HUES48 (cell line): ENCODE results near the gene MTA3.

ENCODE experiments used
- H3K27ac ChIP-seq: one replicate; pipeline ENCODE4 v1.7.0; 2013; ENCODE audit warnings: low read depth, low read length, inconsistent platforms
- H3K27me3 ChIP-seq: 2 replicates; pipeline ENCODE4 v1.6.1; 2013; ENCODE audit warnings: mild to moderate bottlenecking, low read length; ENCODE audit not compliant: control insufficient read depth, insufficient read depth
- H3K36me3 ChIP-seq: 2 replicates; pipeline ENCODE4 v1.6.1; 2013; ENCODE audit warnings: low read length; ENCODE audit not compliant: control insufficient read depth, insufficient read depth
- H3K4me1 ChIP-seq: 2 replicates; pipeline ENCODE4 v1.6.1; 2013; ENCODE audit warnings: mild to moderate bottlenecking, low read length; ENCODE audit not compliant: control insufficient read depth, insufficient read depth
- H3K4me3 ChIP-seq: 2 replicates; pipeline ENCODE4 v1.5.1; 2013; ENCODE audit warnings: mild to moderate bottlenecking, low read depth, low read length
- H3K9ac ChIP-seq: 2 replicates; pipeline ENCODE4 v1.6.1; 2013; ENCODE audit warnings: mild to moderate bottlenecking, low read depth, low read length, moderate library complexity
- H3K9me3 ChIP-seq: 2 replicates; pipeline ENCODE4 v1.6.1; 2013; ENCODE audit warnings: low read length; ENCODE audit not compliant: control insufficient read depth, insufficient read depth

The MTA3 gene

DNA sequence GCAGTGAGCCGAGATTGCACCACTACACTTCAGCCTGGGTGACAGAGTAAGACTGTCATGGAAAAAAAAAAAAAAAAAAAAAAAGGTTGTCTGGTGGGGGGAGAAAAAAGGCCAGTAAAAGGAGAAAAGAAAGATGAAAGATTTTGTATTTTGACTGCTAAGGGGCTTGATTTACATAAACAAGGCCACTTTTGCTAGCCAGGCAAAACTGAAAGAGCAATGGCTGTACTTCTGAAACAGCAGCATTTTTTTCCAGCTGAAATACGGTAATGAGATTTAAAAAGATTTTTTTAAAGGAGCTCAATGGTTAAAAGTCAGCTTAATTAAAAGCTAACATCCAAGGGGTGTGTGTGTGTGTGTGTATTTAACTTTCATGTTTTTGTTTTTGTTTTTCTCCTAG, 206.8 kb downstream of the MTA3 start:
- Histone ChIP-seq H3K4me1 (peaks cover 20% of the 10 kb centered on the region), H3K27ac (no peak overlapping the region), H3K4me3 (no peak overlapping the region), H3K36me3 (no peaks in the 10 kb centered on the region), H3K9ac (no peak overlapping the region), H3K27me3 (no peaks in the 10 kb centered on the region), H3K9me3 (peaks cover 19% of the 10 kb centered on the region)

GRCh38 chr2:42775810-42776209, 207.4 kb downstream of the MTA3 start:
- Histone ChIP-seq H3K27ac (no peak overlapping the region), H3K4me1 (peaks cover 20% of the 10 kb centered on the region), H3K9ac (no peak overlapping the region), H3K4me3 (no peak overlapping the region), H3K36me3 (no peaks in the 10 kb centered on the region), H3K27me3 (no peaks in the 10 kb centered on the region), H3K9me3 (peaks cover 23% of the 10 kb centered on the region)

DNA sequence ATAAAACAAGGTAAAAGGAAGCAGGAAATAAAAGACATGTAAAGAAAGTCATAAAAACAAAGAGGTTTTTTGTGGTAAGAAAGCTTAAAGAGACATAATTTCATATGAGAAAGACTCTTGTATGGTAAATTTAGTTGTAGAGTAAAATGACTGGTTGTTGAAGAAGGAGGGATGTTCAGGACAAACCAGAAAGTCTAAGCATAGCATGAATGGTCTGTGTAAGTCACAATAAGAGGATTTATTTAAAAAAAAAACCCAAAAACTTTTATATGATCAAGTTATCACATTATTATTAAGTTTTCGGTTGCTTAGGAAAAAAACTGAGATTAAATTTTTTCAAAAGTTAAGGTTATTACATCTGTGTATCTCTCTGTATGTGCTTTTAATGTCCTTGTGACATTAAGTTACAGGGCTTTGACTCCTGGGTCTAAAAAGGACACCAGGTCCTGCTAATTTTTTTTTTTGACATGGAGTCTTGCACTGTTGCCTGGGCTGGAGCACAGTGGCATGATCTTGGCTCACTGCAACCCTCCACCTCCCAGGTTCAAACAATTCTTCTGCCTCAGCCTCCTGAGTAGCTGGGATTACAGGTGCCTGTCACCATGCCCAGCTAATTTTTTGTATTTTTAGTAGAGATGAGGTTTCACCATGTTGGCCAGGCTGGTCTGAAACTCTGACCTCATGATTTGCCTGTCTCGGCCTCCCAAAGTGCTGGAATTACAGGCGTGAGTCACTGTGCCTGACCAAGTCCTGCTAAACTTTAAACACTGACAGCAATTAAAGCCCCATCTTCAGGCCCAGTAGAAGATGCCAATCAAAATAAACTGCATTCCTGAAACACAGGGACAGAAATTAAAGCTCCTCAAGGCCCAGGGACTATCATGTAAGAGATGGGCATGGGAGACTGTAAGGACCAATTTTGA, 209.7 kb downstream of the MTA3 start:
- H3K4me3 ChIP-seq: no peak overlapping the region
- H3K36me3 ChIP-seq: no peaks in the 10 kb centered on the region
- peaks cover 29% of the 10 kb centered on the region for H3K9me3 ChIP-seq
- H3K9ac ChIP-seq: no peak overlapping the region
- no peaks in the 10 kb centered on the region for H3K27me3 ChIP-seq
- H3K27ac ChIP-seq: no peak overlapping the region
- H3K4me1 ChIP-seq: peaks cover 14% of the 10 kb centered on the region

- peaks cover 29% of the 10 kb centered on the region for H3K9me3 ChIP-seq
- H3K4me3 ChIP-seq: no peak overlapping the region
- H3K9ac ChIP-seq: no peak overlapping the region
- H3K27ac ChIP-seq: no peak overlapping the region
- no peaks in the 10 kb centered on the region for H3K27me3 ChIP-seq
- no peaks in the 10 kb centered on the region for H3K4me1 ChIP-seq
- H3K36me3 ChIP-seq: no peaks in the 10 kb centered on the region
Observed at GRCh38 chr2:42781181-42781580, 212.7 kb downstream of the MTA3 start.

DNA sequence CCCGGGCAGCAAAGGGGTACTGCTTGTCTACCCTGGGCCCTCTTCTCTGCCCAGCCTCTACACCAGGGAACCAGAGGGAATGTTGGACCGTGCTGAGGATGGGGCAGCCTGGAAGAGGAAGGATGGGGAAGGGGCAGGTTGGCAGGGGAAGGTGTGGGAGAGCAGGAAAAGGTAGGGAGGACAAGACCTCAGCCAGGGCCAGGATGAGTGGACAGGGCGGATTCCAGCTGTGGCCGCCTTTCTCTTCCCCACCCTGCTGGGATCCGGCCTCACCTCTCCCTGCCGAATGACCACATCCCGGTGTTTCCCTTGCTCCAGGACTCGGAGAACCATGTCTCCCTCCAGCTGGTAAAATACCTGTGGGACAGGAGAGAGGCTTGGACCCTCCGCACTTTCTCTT, 215.1 kb downstream of the MTA3 start:
- Histone ChIP-seq H3K9ac (no peak overlapping the region), H3K27me3 (no peaks in the 10 kb centered on the region), H3K9me3 (peaks cover 12% of the 10 kb centered on the region), H3K27ac (no peak overlapping the region), H3K36me3 (no peaks in the 10 kb centered on the region), H3K4me1 (no peaks in the 10 kb centered on the region), H3K4me3 (no peak overlapping the region)

- no peak overlapping the region for H3K27ac ChIP-seq
- no peaks in the 10 kb centered on the region for H3K4me1 ChIP-seq
- H3K27me3 ChIP-seq: no peaks in the 10 kb centered on the region
- no peak overlapping the region for H3K4me3 ChIP-seq
- H3K36me3 ChIP-seq: no peaks in the 10 kb centered on the region
- no peak overlapping the region for H3K9ac ChIP-seq
- peaks cover 10% of the 10 kb centered on the region for H3K9me3 ChIP-seq
Observed at GRCh38 chr2:42784204-42784880, 215.9 kb downstream of the MTA3 start.

GRCh38 chr2:42786561-42787345, 218.3 kb downstream of the MTA3 start:
- Histone ChIP-seq H3K9me3 (no peaks in the 10 kb centered on the region; the same call in 1 of the 2 replicates), H3K27ac (no peak overlapping the region), H3K4me1 (peaks cover 1% of the 10 kb centered on the region; the same call in 1 of the 2 replicates), H3K27me3 (peaks cover 11% of the 10 kb centered on the region), H3K36me3 (no peaks in the 10 kb centered on the region), H3K4me3 (no peak overlapping the region), H3K9ac (no peak overlapping the region)

DNA sequence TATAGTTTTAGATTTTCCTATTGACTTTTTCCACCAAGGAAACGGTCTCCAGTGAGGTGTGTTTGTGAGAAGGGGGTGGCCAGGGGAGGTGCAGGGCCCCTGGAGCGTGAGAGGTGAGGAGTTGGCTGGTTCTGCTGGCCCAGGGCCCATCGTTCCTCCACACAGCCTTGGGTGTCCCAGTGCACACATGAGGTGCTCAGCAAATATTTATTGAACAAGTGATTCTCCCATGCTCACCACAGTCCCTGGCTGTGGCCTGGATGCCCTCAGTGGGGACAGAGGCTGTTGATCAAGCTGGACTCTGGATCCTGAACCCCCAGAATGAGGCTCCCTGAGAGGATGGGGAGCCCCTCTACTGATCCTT, 219.0 kb downstream of the MTA3 start:
- Histone ChIP-seq H3K9ac (no peak overlapping the region), H3K27me3 (peaks cover 15% of the 10 kb centered on the region), H3K36me3 (no peaks in the 10 kb centered on the region), H3K27ac (no peak overlapping the region), H3K4me3 (no peak overlapping the region), H3K9me3 (no peaks in the 10 kb centered on the region), H3K4me1 (peaks cover 5% of the 10 kb centered on the region; the same call in 1 of the 2 replicates)

DNA sequence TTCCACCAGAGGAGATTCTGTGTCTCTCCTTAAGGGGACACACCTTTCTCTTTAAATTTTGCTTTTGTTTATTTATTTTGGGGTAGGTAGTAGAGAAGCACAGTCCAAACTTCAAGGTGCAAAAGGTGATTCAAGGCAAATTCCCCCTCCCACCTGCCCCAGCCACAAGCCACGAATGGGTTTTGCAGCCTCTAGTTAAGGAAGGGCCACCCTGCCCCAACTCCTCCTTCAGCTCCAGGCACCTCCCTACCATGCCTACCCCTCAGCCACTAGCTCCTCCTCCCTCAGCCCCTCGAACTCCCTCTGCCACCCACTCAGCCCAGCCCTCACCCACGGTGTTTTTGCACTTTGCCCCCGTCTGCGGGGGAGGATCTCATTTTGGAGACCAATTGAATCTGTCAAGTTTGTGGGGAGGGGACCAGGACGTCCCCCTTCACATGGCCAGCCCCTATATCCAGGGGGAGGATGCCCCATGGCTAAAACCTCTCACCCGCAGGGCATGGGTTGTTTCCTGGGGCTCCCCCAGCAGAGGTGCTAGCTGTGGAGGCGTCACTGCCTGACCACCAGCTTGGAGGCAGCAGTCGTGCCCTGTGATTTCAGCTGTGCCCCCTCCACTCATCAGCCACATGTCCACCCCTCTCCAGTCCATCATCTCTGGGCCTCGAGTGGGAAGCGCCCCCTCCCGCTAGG, 219.5 kb downstream of the MTA3 start:
- Histone ChIP-seq H3K36me3 (no peaks in the 10 kb centered on the region), H3K4me1 (peaks cover 5% of the 10 kb centered on the region; the same call in 1 of the 2 replicates), H3K4me3 (no peak overlapping the region), H3K9me3 (no peaks in the 10 kb centered on the region), H3K27ac (no peak overlapping the region), H3K27me3 (peaks cover 21% of the 10 kb centered on the region), H3K9ac (no peak overlapping the region)

GRCh38 chr2:42788478-42788793, 220.0 kb downstream of the MTA3 start:
- no peak overlapping the region for H3K27ac ChIP-seq
- H3K4me3 ChIP-seq: no peak overlapping the region
- no peak overlapping the region for H3K9ac ChIP-seq
- H3K27me3 ChIP-seq: peaks cover 26% of the 10 kb centered on the region
- peaks cover 5% of the 10 kb centered on the region; the same call in 1 of the 2 replicates for H3K4me1 ChIP-seq
- no peaks in the 10 kb centered on the region for H3K36me3 ChIP-seq
- no peaks in the 10 kb centered on the region for H3K9me3 ChIP-seq
